Right hindlimb (tissue), 1 donor: ENCODE measurements around the gene TMEM254.
"Not testable (repeated sequence)": the region's sequence is repeated elsewhere in the genome, so short reads cannot be mapped to it uniquely, and the experiment has no call there.

Source experiments
- DNase-seq: peaks from one replicate; pipeline ENCODE4 v3.0.0-alpha.2; 2018

The TMEM254 gene

GRCh38 chr10:80077869-80078447 is 507 bp upstream of the TMEM254 start:
- DNase-seq = no peak

- no peak for DNase-seq
These were observed 851 bp downstream of the TMEM254 start for GRCh38 chr10:80079312-80079719.

GRCh38 chr10:80081026-80081425 is 2.6 kb downstream of the TMEM254 start:
- DNase-seq = no peak

GRCh38 chr10:80081801-80082750 is 3.6 kb downstream of the TMEM254 start:
- DNase-seq = no peak

- no peak for DNase-seq
These were observed 11.7 kb downstream of the TMEM254 start for GRCh38 chr10:80090121-80090520.

- no peak for DNase-seq
These were observed 15.8 kb downstream of the TMEM254 start for GRCh38 chr10:80094231-80094630.

- not testable (repeated sequence) for DNase-seq
These were observed 19.8 kb downstream of the TMEM254 start for GRCh38 chr10:80098272-80098671.

- not testable (repeated sequence) for DNase-seq
These were observed 20.8 kb downstream of the TMEM254 start for GRCh38 chr10:80099295-80099694.

GRCh38 chr10:80100116-80100515 is 21.7 kb downstream of the TMEM254 start:
- DNase-seq = no peak

- no peak for DNase-seq
These were observed 22.6 kb downstream of the TMEM254 start for GRCh38 chr10:80100861-80101695.

GRCh38 chr10:80104066-80104926 is 25.8 kb downstream of the TMEM254 start:
- peak; percentile 90 for DNase-seq

GRCh38 chr10:80108576-80109239 is 30.2 kb downstream of the TMEM254 start:
- no peak for DNase-seq

GRCh38 chr10:80110986-80111385 is 32.5 kb downstream of the TMEM254 start:
- DNase-seq = no peak

- no peak for DNase-seq
These were observed 40.2 kb downstream of the TMEM254 start for GRCh38 chr10:80118669-80119068.

GRCh38 chr10:80122110-80122710 is 43.7 kb downstream of the TMEM254 start:
- no peak for DNase-seq

- no peak for DNase-seq
These were observed 44.3 kb downstream of the TMEM254 start for GRCh38 chr10:80122746-80123145.

GRCh38 chr10:80126876-80127275 is 48.4 kb downstream of the TMEM254 start:
- no peak for DNase-seq

GRCh38 chr10:80131499-80131901 is 53.0 kb downstream of the TMEM254 start:
- DNase-seq = no peak

- DNase-seq = peak; percentile 79
These were observed 54.1 kb downstream of the TMEM254 start, which contains the start of gene PLAC9 for GRCh38 chr10:80132299-80133139. Gene PLAC9, plus strand, starts transcription at chr10:80132730. Its CDS starts 33 bp downstream, at chr10:80132763.

- DNase-seq = peak; percentile 74
These were observed 54.7 kb downstream of the TMEM254 start for GRCh38 chr10:80133206-80133605.
